B cell (primary cell): ENCODE data around the gene VWA5B1. TPM values are rescaled to one million over a fixed set of nuclear protein-coding genes. Genes with fewer than 3 reads are reported as not detected.

Source experiments
- ATAC-seq: fragments of 200-7000 bp; cut with Tn5 transposase; one replicate; pipeline ENCODE4 v1.10.0; 2021; ENCODE audit warnings: low read depth, mild to moderate bottlenecking, moderate number of reproducible peaks, moderate library complexity
- CTCF ChIA-PET: fragments of 350-600 bp; sonication (Branson Sonifier 250); formaldehyde crosslinking; loops from one replicate; lab custom pipeline; 2021; ENCODE audit warnings: antibody characterized with exemption, inconsistent platforms; lab: Charles Lee
- POLR2A ChIA-PET: fragments of 350-600 bp; sonication (Branson Sonifier 250); formaldehyde crosslinking; loops from one replicate; lab custom pipeline; 2021; ENCODE audit warnings: antibody characterized with exemption; lab: Charles Lee
- DNase-seq: peaks from one replicate; pipeline ENCODE4 v3.0.0; 2013
- H2AFZ ChIP-seq: 2 replicates; pipeline ENCODE4 v1.6.1; 2012; ENCODE audit warnings: mild to moderate bottlenecking, low read depth, low read length; ENCODE audit not compliant: insufficient read depth, poor library complexity, severe bottlenecking
- H3K27ac ChIP-seq, 2 donors: 1 replicate in 1 of 2; 2 replicates in 1 of 2; pipeline ENCODE4 v1.5.1; 2012 to 2013; ENCODE audit warnings: low read length in 2 of 2, mild to moderate bottlenecking in 2 of 2, moderate library complexity in 1 of 2
- H3K27me3 ChIP-seq, 4 experiments: fragments of 200-600 bp in 1 of 4; sonication (generic) in 1 of 4; replicated peaks in 1 of 4; 1 replicate in 2 of 4; 2 replicates in 2 of 4; pipeline versions ENCODE4 v1.6.1 to v1.7.0; 2013 to 2016; ENCODE audit warnings: low read length in 3 of 4, mild to moderate bottlenecking in 2 of 4, mixed read lengths in 1 of 4, moderate library complexity in 1 of 4; ENCODE audit not compliant: insufficient read depth in 4 of 4, control insufficient read depth in 3 of 4; ENCODE audit errors: control extremely low read depth in 1 of 4
- H3K36me3 ChIP-seq, 2 experiments: replicated peaks in 1 of 2; 1 replicate in 1 of 2; 2 replicates in 1 of 2; pipeline versions ENCODE4 v1.6.1 to v1.7.1; 2013; ENCODE audit warnings: low read length in 1 of 2; ENCODE audit not compliant: insufficient read depth in 2 of 2, control insufficient read depth in 1 of 2; ENCODE audit errors: control extremely low read depth in 1 of 2, extremely low read depth in 1 of 2
- H3K4me1 ChIP-seq, 2 donors: fragments of 200-600 bp in 1 of 2; sonication (generic) in 1 of 2; 1 replicate in 1 of 2; 2 replicates in 1 of 2; pipeline versions ENCODE4 v1.5.1 to v1.6.1; 2013 to 2017; ENCODE audit warnings: low read length in 2 of 2; ENCODE audit not compliant: control insufficient read depth in 2 of 2, insufficient read depth in 2 of 2
- H3K4me2 ChIP-seq: replicated peaks from 2 replicates; pipeline ENCODE3; 2012; ENCODE audit warnings: mild to moderate bottlenecking, low read depth, low read length; ENCODE audit not compliant: poor library complexity, severe bottlenecking
- H3K4me3 ChIP-seq, 5 experiments: fragments of 200-600 bp in 1 of 5; sonication (generic) in 1 of 5; 1 replicate in 3 of 5; 2 replicates in 2 of 5; pipeline versions ENCODE4 v1.5.1 to v1.7.0; 2011 to 2016; ENCODE audit warnings: low read length in 4 of 5, mild to moderate bottlenecking in 4 of 5, low read depth in 2 of 5, control low read depth in 1 of 5, moderate library complexity in 1 of 5; ENCODE audit not compliant: insufficient read depth in 1 of 5; ENCODE audit errors: control extremely low read depth in 1 of 5, extremely low read depth in 1 of 5
- H3K79me2 ChIP-seq: fragments of 200-600 bp; sonication (generic); one replicate; pipeline ENCODE4 v1.6.0; 2016; ENCODE audit warnings: low read length; ENCODE audit not compliant: control insufficient read depth, insufficient read depth
- H3K9ac ChIP-seq: fragments of 200-600 bp; sonication (generic); 2 replicates; pipeline ENCODE4 v1.6.1; 2017; ENCODE audit warnings: mild to moderate bottlenecking, low read length, moderate library complexity
- H3K9me3 ChIP-seq, 3 donors: one replicate each; pipeline versions ENCODE4 v1.6.1 to v1.7.1; 2013; ENCODE audit warnings: low read length in 2 of 3; ENCODE audit not compliant: control insufficient read depth in 2 of 3, insufficient read depth in 1 of 3; ENCODE audit errors: control extremely low read depth in 1 of 3
- H4K20me1 ChIP-seq: 2 replicates; pipeline ENCODE4 v1.6.0; 2012; ENCODE audit warnings: mild to moderate bottlenecking, low read length; ENCODE audit not compliant: insufficient read depth, control insufficient read depth, poor library complexity, severe bottlenecking
- H3K27ac Mint-ChIP-seq: one replicate; pipeline ENCODE4 v1.8.0; 2021; ENCODE audit warnings: mixed read lengths
- H3K27me3 Mint-ChIP-seq: one replicate; pipeline ENCODE4 v1.8.0; 2021; ENCODE audit warnings: mixed read lengths
- H3K4me1 Mint-ChIP-seq: one replicate; pipeline ENCODE4 v1.8.0; 2021; ENCODE audit warnings: mixed read lengths
- H3K4me3 Mint-ChIP-seq: one replicate; pipeline ENCODE4 v1.8.0; 2021; ENCODE audit warnings: mixed read lengths
- H3K9me3 Mint-ChIP-seq: one replicate; pipeline ENCODE4 v1.8.0; 2022; ENCODE audit warnings: mixed read lengths; ENCODE audit not compliant: insufficient read depth
- EZH2 ChIP-seq: IDR thresholded peaks from 2 replicates; pipeline ENCODE4 v1.6.1; 2012; ENCODE audit warnings: borderline replicate concordance, low read depth, mild to moderate bottlenecking, moderate library complexity, low read length; ENCODE audit not compliant: insufficient read depth, poor library complexity, severe bottlenecking
- WGBS: methylation state at CpG from one replicate; pipeline ENCODE4 v1.1.5; 2013; ENCODE audit warnings: missing lambda C conversion rate; ENCODE audit not compliant: insufficient coverage; 5-methylcytosine and 5-hydroxymethylcytosine counted together
- intact Hi-C: fragments of 100-400 bp; cut with micrococcal nuclease; formaldehyde crosslinking; loops from one replicate; pipeline ENCODE4 v1.10.0; 2022
- polyA plus RNA-seq: library from polyadenylated mRNA; depleted of rRNA; stranded (reverse); fragments of >200 nt; gene quantifications from 2 replicates; pipeline ENCODE4 v1.2.3, GENCODE V29; 2012
- total RNA-seq, 2 donors: library from RNA; stranded (reverse); fragments of 120-200 nt in 1 of 2; gene quantifications; 1 replicate in 1 of 2; 2 replicates in 1 of 2; pipeline versions ENCODE4 v1.2.3 to v1.2.4, GENCODE V29; 2013 to 2022
- TF ChIP-seq, protein P1 (sequence below): fragments of 200-600 bp; IDR thresholded peaks from one replicate; pipeline ENCODE4 v1.8.0; 2022; ENCODE audit warnings: antibody characterized with exemption, mild to moderate bottlenecking

The VWA5B1 gene
- total and polyA plus RNA-seq, 2 donors (not counting 1 experiment from before 2014, with no cell fraction given), result not detected

DNA sequence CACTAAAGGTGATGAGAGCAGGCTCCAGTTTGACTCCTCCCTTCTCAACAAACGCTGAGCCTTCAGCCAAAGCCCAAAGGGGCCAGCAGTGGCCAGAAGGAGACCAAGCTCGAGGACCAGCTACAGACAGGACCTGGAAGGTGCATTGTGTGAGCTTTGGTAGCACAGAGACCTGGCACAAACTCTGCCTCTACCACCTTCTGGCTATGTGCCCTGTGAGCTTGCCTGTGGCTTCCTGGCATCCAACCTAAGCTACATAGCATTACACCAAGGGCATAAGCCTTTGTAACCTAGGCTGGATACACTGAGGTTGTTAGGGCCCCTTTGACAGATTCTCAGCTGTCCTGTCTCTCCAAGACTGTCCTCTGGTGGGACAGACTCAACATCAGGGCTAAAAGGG lies 6.6 kb upstream of the VWA5B1 start:
- no peak overlapping the region for H2AFZ ChIP-seq
- Mint-ChIP-seq H3K27ac (no peak overlapping the region), H3K9me3 (peaks cover 7% of the 10 kb centered on the region), H3K27me3 (peaks cover 58% of the 10 kb centered on the region), H3K4me3 (no peak overlapping the region), H3K4me1 (peaks cover 11% of the 10 kb centered on the region)
- H3K27me3 ChIP-seq, result peaks cover 0 to 5% (median 0%) of the 10 kb centered on the region in 4 experiments
- no peaks in the 10 kb centered on the region for H3K36me3 ChIP-seq
- no peak overlapping the region for H3K4me3 ChIP-seq
- ChIA-PET CTCF (no interaction called here), POLR2A (no interaction called here)
- H3K79me2 ChIP-seq, result no peaks in the 10 kb centered on the region
- peaks cover 3 to 8% of the 10 kb centered on the region in 2 donors for H3K4me1 ChIP-seq
- intact Hi-C loops, result no loop called here
- no peaks in the 10 kb centered on the region for H4K20me1 ChIP-seq
- no peak overlapping the region for H3K4me2 ChIP-seq
- no peak for TF ChIP-seq EZH2
- TF ChIP-seq, protein P1, sequence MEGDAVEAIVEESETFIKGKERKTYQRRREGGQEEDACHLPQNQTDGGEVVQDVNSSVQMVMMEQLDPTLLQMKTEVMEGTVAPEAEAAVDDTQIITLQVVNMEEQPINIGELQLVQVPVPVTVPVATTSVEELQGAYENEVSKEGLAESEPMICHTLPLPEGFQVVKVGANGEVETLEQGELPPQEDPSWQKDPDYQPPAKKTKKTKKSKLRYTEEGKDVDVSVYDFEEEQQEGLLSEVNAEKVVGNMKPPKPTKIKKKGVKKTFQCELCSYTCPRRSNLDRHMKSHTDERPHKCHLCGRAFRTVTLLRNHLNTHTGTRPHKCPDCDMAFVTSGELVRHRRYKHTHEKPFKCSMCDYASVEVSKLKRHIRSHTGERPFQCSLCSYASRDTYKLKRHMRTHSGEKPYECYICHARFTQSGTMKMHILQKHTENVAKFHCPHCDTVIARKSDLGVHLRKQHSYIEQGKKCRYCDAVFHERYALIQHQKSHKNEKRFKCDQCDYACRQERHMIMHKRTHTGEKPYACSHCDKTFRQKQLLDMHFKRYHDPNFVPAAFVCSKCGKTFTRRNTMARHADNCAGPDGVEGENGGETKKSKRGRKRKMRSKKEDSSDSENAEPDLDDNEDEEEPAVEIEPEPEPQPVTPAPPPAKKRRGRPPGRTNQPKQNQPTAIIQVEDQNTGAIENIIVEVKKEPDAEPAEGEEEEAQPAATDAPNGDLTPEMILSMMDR, result no peak
- WGBS, result 67% methylated on average over 2 of the region's 2 CpGs
- H3K9ac ChIP-seq, result no peak overlapping the region
- peaks cover 0 to 8% (median 0%) of the 10 kb centered on the region in 3 donors for H3K9me3 ChIP-seq
- DNase-seq (no peak), ATAC-seq (no peak)
- no peak overlapping the region for H3K27ac ChIP-seq

DNA sequence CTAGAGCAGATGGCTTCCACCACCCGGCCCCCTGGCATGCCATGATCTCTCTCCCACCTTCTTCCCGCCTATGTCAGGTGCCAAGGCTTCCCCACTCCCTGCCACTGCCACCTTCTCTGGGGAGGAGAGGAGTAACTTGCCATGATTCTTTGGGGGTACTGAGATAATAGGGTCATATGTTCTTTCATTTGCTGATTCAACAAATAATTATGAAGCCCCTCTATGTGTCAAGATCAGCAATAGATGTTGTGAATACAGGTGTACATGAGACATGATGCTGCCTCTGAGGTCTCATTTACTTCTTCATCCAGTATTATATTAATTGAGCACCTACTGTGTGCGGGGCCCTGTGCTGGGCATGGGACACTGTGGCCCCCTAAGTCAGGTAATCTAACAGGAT lies 6.0 kb upstream of the VWA5B1 start:
- Mint-ChIP-seq H3K27me3 (peaks cover 64% of the 10 kb centered on the region), H3K27ac (no peak overlapping the region), H3K4me1 (peaks cover 5% of the 10 kb centered on the region), H3K9me3 (peaks cover 7% of the 10 kb centered on the region), H3K4me3 (no peak overlapping the region)
- H3K9ac ChIP-seq, result no peak overlapping the region
- no peak overlapping the region for H3K27ac ChIP-seq
- no peak overlapping the region for H2AFZ ChIP-seq
- H3K79me2 ChIP-seq, result no peaks in the 10 kb centered on the region
- H3K4me3 ChIP-seq, result no peak overlapping the region
- no peak for DNase-seq
- H3K9me3 ChIP-seq, result peaks cover 0 to 8% (median 0%) of the 10 kb centered on the region in 3 donors
- intact Hi-C loops, result no loop called here
- H3K4me1 ChIP-seq, result peaks cover 0 to 2% of the 10 kb centered on the region in 2 donors
- H4K20me1 ChIP-seq, result no peaks in the 10 kb centered on the region
- CTCF ChIA-PET, result no interaction called here
- TF ChIP-seq, protein P1, result no peak
- no peak for TF ChIP-seq EZH2
- POLR2A ChIA-PET, result no interaction called here
- ATAC-seq, result no peak
- no peak overlapping the region for H3K4me2 ChIP-seq
- peaks cover 0 to 5% (median under 1%) of the 10 kb centered on the region in 4 experiments for H3K27me3 ChIP-seq
- no peaks in the 10 kb centered on the region for H3K36me3 ChIP-seq
- WGBS, result no CpG with 5 or more reads among the region's 3 CpGs
